ENCODE results near the gene C13orf42.
"Not testable (repeated sequence)": the region's sequence is repeated elsewhere in the genome, so short reads cannot be mapped to it uniquely, and the experiment has no call there.

GRCh38 chr13:51120873-51121272 is 9.8 kb upstream of the C13orf42 start:
- not testable (repeated sequence) for TF ChIP-seq POLR2AphosphoS5 (IDR thresholded peaks at IDR 0.05)
- TF ChIP-seq CTCF (IDR thresholded peaks at IDR 0.05) = peak in 3 of 5 experiments; percentile 17 to 35 (median 23)
